IPS DF 4.7 (cell line): Measurements from ENCODE around the gene ULBP3.
"Not testable (repeated sequence)": the region's sequence is repeated elsewhere in the genome, so short reads cannot be mapped to it uniquely, and the experiment has no call there.

Experiments used
- DNase-seq: peaks from one replicate; pipeline ENCODE4 v3.0.0-alpha.2; 2013; ENCODE audit warnings: low spot score; ENCODE audit errors: extremely low read depth

Gene ULBP3

DNA sequence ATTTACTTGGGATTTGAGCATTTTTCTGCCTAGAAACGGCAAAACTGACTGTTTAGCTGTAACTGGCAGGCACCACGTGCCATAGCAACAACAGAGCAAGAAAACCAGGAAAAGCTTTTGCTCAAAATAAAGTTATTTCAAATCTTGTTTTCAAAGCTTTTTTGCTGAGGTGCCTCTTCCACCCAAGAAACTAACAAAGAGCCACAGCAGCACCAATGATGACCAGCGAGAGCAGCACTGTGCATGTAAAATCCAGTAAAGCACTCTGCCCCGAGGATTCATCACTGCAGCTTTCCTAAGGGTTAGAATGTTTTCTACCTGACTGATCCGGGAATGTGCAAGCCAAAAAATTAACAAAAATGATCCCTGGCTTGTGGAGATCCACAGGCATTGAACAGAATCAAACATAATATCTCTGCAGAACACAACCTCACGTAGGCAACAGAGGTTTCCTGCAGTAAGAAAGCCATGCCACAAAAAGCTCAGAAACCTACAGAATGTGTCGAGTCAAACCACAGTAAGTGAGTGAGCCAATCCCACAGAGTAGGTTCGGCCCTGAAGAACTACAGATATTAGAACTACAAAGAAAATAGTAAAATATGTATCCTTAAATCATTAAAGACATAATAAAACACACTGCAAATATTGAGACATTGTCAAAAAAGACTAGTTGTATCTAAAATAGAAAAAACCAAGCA lies 7.4 kb upstream of the ULBP3 start:
- DNase-seq = no peak

DNA sequence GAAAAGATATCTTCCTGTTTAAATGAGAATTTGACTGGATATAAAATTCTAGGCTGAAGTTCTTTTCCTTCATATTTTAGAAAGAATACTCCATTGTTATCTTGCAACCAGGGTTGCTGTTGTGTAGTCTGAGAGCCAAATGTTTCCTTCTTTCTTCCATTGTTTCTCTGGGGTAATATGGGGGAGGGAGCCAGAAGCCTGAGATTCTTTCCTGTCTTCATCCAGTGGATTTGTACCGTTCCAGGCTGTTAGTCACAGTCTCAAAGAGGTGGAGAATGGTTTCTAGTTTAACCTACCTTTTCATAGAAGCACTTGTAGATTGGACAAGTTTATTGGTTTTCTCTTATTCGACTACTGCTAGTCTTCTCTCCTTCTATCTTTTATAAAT lies 6.1 kb upstream of the ULBP3 start:
- DNase-seq = no peak

DNA sequence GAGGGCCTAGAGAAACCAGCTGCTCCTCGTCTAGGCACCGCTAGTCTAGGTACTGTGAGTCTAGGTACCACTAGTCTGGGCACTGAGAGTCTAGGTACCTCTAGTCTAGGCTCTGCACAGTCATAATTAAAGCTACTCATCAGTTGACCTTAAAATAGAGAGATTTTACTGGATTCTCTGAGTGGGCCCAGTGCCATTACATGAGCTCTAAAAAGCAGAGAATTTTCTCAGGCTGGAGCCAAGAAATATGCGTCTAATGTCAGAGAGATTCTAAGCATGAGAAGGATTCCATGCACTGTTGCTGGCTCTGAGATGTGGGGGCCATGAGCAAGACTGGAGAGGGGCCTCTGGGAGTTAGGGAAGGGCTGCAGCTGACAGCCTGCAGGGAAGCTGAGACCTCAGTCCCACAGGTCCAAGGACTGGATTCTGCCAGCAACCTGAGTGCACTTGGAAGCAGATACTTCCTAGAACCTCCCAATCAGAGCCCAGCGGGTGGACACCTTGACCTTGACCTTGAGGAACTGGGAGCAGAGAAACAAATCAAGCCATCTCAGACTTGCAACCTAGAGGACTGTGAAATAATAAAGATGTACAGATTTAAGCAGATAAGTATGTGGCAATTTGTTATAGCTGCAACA lies 5.6 kb upstream of the ULBP3 start:
- not testable (repeated sequence) for DNase-seq

DNA sequence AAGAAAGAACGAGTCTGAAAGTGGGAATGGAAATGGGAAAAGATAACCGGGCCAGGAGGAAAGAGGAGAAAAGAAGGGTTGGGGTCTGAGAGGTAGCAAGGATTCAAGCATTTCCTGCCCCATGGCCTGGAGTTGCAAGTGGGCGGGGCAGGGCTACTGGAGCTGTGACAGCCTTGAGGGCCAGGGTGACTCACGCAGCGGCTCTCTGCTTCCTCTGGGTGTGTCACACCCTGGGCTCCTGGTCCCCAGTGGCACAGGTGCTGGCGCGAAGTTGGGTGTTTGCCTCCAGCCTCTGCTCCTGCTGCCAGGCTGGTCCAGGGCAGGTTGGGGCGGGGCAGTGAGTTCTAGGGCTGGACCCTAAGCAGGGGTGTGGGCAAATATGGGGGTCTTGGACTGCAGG lies 3.3 kb upstream of the ULBP3 start:
- no peak for DNase-seq

DNA sequence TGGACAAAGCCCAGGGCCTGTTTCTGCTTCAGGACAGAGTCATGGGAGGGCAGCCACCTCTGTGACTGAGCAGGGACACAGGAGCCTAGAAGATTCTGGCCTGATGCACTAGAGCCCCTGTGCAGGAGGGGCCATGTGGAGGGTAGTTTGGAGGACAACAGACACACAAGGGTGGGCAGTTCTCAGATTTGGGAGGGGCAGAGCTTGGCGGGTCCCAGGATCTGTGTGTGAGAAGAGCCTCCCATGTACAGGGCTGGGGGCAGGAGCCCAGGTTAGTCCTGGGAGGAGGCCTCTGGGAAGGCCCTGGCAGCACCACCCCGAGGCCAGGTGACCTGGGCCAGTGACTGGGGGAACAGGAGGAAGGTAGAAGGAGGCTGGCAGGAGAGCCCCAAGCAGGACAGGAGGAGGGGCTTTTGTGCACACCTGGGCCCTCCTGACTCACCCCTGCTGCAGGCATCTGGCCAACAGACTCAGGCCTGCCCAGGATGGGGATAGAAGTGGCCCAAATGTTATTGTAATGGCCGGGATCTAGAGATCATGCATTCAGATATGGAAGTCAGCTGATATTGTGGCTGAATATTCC lies 1.4 kb upstream of the ULBP3 start:
- DNase-seq = no peak

DNA sequence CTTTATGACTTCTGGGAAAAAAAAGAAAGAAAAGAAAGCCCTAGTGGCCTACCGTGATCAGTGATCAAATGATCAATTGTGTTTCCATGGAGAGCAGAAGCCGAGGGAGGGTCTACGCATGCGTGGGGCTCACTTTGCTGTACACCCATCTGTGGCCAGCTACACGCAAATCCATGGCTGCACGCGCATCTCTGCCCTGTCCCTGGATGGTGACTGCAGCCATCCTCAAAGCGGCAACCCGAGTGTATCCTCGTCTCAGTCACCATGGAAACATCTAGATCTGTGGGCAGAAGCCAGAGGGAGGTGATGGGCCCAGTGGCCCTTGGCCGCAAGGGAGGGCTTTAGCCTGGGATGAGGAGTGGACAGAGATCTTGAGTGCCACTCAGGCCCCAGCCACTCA lies 785 bp upstream of the ULBP3 start:
- DNase-seq = no peak

DNA sequence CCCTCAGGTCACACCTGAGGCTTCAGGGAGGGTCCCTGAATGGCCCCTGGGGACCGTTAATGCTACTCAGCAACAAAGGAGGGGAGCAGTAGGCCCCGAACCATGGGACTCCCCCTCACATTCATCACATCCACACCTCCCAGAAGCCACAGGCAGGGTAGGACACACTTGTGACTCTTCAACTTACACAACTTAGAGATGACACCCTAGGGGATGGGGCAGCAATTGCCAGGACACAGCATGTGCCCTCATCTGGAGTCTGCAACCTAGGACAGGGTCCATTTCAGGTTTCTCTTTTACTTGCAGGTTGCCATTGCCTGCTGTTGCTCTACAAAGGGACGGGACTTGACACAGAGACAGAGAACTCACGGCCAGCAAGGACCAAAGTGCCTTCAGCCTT lies 770 bp downstream of the ULBP3 start:
- DNase-seq = no peak

DNA sequence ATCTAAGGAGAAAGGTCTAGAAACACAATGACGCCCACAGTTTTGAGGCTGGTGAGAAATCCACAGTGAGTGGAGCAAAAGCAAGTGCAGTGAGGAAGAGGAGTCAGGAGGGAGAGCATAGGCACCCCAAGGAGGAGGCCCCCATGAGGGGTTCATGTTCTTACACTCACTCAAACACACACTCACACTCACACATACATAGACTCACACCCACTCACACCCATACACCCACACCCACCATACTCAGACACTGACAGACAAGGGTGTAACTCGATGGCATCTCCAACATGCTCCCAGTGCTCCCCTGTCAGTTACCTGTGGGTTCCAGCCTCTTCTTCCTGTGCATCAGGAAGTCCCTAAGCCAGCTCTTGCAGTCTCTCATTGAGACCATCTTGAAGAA lies 3.8 kb downstream of the ULBP3 start:
- DNase-seq = no peak

DNA sequence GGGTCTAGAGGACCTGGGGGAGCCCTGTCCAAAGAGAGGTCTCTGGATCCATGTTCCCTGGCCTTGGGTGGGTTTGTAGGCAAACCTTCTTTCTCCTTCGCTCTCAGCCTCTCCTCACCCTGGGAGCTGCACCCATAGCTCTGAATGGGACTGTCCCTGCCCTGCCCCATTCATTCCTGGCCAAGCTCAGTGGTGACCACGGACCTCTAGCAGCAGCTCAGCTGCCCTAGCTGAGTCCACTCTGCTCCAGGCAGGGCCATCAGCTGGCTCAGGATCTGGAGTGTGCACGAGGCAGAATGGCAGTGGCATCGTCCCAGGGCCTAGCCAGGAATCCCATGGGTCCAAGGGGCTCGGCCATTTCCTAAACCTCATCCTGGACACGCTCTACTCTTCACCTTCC lies 5.3 kb downstream of the ULBP3 start:
- no peak for DNase-seq

DNA sequence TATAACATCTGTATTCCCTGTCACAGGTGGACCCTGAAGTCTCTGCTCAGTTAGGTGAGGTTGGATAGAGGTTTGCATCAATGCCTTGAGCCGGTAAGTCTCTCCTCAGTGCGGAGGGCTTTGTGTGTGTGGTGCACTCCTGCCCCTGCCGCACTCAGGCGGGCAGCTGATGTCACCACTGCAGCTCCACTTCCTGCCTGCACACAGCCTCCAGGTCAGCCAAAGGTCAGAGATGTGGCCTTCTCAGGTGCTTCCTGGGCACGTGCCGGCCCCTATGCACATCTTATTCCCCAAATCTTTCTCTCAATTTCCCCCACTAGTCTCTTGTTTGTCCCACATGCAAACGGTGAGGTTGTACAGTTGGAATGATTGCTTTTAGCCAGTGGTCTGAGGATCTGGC lies 8.9 kb downstream of the ULBP3 start:
- DNase-seq = not testable (repeated sequence)

DNA sequence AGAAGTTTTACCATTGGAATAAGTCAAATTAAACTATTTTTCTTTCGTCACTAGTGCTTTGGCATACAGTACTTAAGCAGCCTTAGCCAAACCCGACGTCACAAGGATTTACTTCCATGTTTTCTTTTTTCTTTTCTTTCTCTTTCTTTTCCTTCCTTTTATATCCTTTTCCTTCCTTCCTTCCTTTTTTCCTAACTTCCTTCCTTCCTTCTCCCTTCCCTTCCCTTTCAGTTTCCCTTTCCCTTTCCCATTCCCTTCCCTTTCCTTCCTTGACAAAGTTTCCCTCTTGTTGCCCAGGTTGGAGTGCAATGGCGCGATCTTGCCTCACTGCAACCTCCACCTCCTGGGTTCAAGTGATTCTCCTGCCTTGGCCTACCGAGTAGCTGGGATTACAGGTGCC lies 9.9 kb downstream of the ULBP3 start:
- no peak for DNase-seq

DNA sequence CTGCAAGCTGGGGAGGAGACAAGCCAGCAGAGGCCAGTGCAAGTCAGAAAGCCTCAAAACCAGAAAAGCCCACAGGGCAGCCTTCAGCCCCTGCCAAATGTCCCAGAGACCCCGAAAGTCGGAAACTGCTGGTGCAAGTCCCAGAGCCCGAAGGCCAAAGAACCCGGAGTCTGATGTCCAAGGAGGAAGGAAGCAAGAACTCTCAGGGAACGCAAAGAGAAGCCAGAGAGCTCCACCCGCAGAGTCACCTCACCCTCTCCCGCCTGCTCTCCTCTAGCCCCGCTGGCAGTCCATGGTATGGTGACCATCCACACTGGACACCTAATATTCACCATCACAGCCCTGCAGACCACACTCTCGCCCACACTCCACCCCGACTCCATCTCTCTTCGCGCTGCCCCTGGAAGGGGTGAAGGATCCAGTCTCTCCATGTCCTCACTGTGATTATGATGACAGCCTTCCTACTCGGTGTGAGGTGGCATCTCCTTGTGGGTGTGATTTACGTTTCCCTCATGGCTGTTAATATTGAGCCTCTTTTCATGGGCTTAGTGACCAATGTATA lies 10.6 kb downstream of the ULBP3 start:
- no peak for DNase-seq

DNA sequence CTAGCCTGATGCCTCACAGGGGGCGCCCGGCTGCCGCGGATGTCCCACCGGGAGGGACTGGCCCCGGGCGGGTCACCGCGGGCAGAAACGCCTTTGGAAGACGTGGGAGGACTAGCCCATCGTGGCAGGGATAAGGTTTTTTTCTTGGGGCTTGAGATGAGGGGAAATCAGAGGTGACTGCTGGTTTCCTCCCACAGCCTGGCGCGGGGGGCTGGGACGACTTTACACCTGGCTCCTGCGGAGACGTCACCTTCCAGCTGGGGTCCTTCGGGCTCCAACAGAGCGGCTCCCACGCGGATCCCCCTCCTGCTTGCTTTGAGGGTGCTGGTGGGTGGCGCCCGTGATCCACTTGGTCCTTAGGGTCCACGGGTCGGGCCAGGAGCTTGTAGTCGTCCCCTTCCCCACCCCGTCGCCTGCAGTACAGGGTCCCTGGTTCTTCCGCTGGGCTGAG lies 11.4 kb downstream of the ULBP3 start:
- no peak for DNase-seq

DNA sequence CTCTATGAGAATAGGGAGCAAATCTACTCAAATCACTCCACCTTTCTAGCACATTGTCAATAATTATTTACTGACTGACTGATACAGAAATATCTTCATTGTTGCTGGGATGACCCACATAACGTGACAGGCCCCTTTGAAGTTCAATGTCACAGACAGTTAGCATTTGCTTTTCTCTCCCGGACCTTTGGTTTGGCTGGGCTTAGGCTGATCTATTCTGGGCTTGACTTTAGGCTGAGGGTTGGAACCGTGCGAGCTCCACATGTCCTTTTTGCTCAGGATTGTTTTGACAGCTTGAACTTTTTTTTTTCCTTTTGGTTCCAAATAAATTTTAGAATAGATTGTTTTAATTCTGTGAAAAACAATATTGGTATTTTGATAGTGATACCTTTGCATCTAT lies 12.0 kb downstream of the ULBP3 start:
- no peak for DNase-seq

DNA sequence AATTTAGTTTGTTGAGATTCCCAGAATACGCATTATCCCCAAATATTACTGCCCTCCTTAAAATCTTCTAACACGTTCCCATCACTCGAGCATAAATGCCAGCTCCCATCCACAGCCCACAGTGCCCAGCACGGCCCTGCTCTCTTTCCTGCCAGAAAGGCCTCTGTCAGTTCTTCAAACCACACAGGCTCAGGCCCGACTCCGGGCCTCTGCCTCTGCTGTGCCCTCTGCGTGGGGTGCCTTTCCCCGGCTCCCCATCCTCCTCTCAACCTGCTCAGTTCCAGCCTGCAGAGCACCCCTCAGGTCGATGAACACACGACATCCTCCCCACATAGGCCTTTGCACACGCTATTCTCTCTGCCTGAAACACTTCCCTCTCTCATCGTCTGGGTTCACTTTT lies 12.8 kb downstream of the ULBP3 start:
- DNase-seq = no peak

DNA sequence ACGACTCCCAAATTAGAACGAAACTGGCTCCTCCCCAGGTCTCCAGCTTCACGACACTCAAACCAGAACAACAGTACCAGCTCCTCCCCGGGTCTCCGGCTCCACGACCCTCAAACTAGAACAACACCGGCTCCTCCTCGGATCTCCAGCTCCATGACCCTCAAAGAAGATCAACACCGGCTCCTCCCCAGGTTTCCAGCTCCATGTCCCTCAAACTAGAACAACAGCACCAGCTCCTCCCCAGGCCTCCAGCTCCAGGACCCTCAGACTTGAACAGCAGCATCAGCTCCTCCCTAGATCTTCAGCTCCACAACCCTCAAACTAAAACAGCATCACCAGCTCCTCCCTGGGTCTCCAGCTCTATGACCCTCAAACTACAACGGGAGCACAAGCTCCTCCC lies 13.8 kb downstream of the ULBP3 start:
- DNase-seq = no peak

DNA sequence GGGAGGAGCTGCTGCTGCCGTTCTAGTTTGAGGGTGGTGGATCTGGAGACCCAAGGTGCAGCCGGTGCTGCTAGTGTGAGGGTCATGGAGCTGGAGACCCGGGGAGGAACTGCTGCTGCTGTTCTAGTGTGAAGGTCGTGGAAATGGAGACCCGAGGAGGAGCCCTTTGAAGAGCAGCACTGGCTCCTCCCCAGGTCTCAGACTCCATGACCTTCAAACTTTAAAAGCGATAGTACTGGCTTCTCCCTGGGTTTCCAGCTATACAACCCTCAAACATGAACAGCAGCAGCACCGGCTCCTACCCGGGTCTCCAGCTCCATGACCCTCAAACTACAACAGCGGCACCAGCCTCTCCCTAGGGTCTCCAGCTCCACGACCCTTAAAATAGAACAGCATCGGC lies 15.5 kb downstream of the ULBP3 start:
- DNase-seq = no peak

DNA sequence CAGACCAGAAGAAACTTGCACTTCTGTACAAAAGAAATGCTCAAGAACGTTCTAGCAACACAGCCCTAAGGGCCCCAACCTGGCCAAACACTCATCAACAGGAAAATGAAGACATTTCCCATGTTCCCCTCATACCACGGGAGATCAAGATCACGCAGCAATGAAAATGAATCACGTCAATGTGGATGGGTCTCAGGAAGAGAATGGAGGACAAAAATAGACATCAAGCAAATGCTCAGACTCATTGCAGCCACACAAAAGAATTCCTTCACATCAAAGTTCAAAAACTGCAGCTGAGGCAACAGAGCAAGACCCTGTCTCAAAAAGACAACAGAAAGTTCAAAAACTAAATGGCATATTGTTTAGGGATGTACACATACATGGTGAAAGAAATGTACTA lies 18.1 kb downstream of the ULBP3 start:
- DNase-seq = no peak

DNA sequence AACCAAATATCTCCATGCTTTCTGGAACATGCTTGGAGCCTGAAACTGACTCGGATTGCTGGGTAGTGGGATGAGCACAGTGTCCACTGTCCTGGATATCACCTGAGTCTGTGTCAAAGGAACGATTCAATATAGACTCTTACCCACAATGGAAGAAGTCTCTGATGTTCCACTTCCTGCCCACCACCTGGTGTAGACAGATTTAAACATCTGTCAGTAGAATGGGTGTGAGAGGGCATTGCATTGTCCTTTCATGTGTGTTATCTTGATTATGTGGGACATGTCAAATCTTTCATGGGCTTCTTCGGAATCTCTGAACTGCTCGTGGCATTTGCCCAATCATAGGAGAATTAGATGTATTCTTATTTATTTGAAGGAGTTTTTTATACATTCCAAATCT lies 20.8 kb downstream of the ULBP3 start:
- no peak for DNase-seq

DNA sequence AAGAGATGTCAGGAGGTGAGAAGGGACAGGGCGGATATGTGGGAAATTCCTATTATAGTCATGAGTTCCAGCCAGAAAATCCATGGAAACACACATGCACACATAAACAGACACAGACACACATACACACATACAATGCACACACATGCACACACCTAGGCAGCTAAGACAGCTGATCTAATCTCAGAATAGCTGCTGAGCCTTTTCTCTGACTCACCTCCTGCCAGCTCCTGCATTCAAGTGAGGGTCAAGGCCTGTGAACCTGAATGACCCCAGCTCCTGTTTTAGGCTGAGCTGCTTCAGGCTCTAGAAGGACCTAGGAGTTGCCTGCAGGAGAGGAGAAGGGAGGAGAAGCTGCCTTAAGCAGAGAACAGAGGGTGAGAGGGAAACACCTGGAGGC lies 22.0 kb downstream of the ULBP3 start:
- no peak for DNase-seq

DNA sequence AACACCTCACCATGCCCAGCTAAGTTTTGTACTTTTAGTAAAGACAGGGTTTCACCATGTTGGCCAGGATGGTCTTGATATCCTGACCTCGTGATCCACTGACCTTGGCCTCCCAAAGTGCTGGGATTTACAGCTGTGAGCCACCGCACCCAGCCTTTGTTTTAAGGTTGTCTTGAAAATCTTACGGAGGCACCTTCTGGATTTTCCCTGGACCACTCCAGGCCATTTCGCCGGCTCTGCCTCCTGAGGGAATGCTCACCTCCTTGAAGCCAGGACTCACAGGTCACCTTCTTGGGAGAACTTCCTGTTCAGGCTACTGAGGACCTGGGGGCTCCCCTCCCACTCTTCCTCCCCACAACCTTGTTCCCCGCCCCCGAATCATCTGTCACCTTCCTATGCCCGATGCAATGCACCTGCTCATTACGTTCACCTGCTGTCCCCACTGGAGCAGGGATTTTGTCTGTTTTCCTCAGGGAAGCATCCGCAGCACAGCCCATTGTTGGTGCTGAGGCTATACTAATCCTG lies 24.2 kb downstream of the ULBP3 start:
- no peak for DNase-seq
